Dermis lymphatic vessel endothelial cell (primary cell): ENCODE results near the gene DDX5. TPM values are rescaled to one million over a fixed set of nuclear protein-coding genes. Genes with fewer than 3 reads are reported as not detected.

ENCODE experiments used
- total RNA-seq: library from RNA; depleted of rRNA; stranded (reverse); fragments of >200 nt; gene quantifications from 2 replicates; pipeline ENCODE4 v1.2.1, GENCODE V29; 2014

The DDX5 gene
- 467 and 503 TPM in 2 replicates for total RNA-seq

GRCh38 chr17:64506201-64506575 lies at the start of gene DDX5:
Gene DDX5 (minus strand): TSS chr17:64506289. CDS start chr17:64506119, 170 bp downstream.

GRCh38 chr17:64506576-64507412 lies 705 bp upstream of the DDX5 start, which contains the start of gene CEP95:
Gene CEP95 (plus strand): TSS chr17:64506977. CDS start chr17:64507098, 121 bp downstream.

GRCh38 chr17:64496786-64497564 lies 9.1 kb downstream of the DDX5 start, which contains the start of gene POLG2:
Gene POLG2 (minus strand): TSS chr17:64497054. CDS start chr17:64496968, 86 bp downstream.

GRCh38 chr17:64448665-64449512 lies 57.2 kb downstream of the DDX5 start, which contains the start of gene MILR1:
Gene MILR1 (plus strand): TSS chr17:64449115. CDS start chr17:64449169, 54 bp downstream.

Other genes starting within 250 kb of the DDX5 start
- 26.6 and 32.8 TPM in 2 replicates for gene TEX2, start 243.0 kb downstream of the DDX5 start, total RNA-seq
- 450 and 574 TPM in 2 replicates for gene PECAM1, start 115.4 kb downstream of the DDX5 start, total RNA-seq
- gene MILR1, start 57.2 kb downstream of the DDX5 start, total RNA-seq, result 0.52 and 0.76 TPM in 2 replicates
- 6.6 and 7.9 TPM in 2 replicates for gene POLG2, start 9.2 kb downstream of the DDX5 start, total RNA-seq
- gene CEP95, start 688 bp upstream of the DDX5 start, total RNA-seq, result 17.1 and 22.8 TPM in 2 replicates
- 54.8 and 74.9 TPM in 2 replicates for gene SMURF2, start 156.0 kb upstream of the DDX5 start, total RNA-seq